Mesendoderm (in vitro differentiated cells): Measurements from ENCODE around the gene CABP4.
A peak's percentile ranks its signal among the peaks of the same experiment; 100 is the strongest.

Source experiments
- DNase-seq: peaks from one replicate; pipeline ENCODE4 v3.0.0; 2013
- H2AK5ac ChIP-seq: 2 replicates; pipeline ENCODE4 v1.6.1; 2013; ENCODE audit warnings: low read length, inconsistent platforms
- H2BK120ac ChIP-seq: 2 replicates; pipeline ENCODE4 v1.6.1; 2013; ENCODE audit warnings: low read depth, mild to moderate bottlenecking, low read length, moderate library complexity, mixed read lengths
- H2BK15ac ChIP-seq: replicated peaks from 2 replicates; pipeline ENCODE4 v1.6.1; 2013; ENCODE audit warnings: low read depth, mild to moderate bottlenecking, moderate library complexity
- H2BK5ac ChIP-seq: 2 replicates; pipeline ENCODE4 v1.6.1; 2013; ENCODE audit warnings: low read length, inconsistent platforms
- H3K18ac ChIP-seq: 2 replicates; pipeline ENCODE4 v1.6.1; 2013; ENCODE audit warnings: mild to moderate bottlenecking, low read length, mixed read lengths
- H3K23ac ChIP-seq: one replicate; pipeline ENCODE4 v1.6.1; 2013; ENCODE audit warnings: low read length
- H3K27ac ChIP-seq: 2 replicates; pipeline ENCODE4 v1.5.1; 2013; ENCODE audit warnings: low read depth, mild to moderate bottlenecking, inconsistent platforms, low read length, moderate library complexity
- H3K27me3 ChIP-seq: 2 replicates; pipeline ENCODE4 v1.6.1; 2013; ENCODE audit warnings: low read length, control low read depth, mild to moderate bottlenecking, inconsistent platforms; ENCODE audit not compliant: insufficient read depth, poor library complexity
- H3K36me3 ChIP-seq: 2 replicates; pipeline ENCODE4 v1.6.1; 2013; ENCODE audit warnings: low read length, inconsistent platforms; ENCODE audit not compliant: control insufficient read depth, insufficient read depth
- H3K4ac ChIP-seq: one replicate; pipeline ENCODE4 v1.6.1; 2013; ENCODE audit warnings: low read depth, mild to moderate bottlenecking, low read length, moderate library complexity
- H3K4me1 ChIP-seq: 2 replicates; pipeline ENCODE4 v1.6.1; 2013; ENCODE audit warnings: low read depth, low read length, inconsistent platforms; ENCODE audit not compliant: control insufficient read depth
- H3K4me2 ChIP-seq: 2 replicates; pipeline ENCODE4 v1.6.1; 2013; ENCODE audit warnings: low read length
- H3K4me3 ChIP-seq: 2 replicates; pipeline ENCODE4 v1.5.1; 2013; ENCODE audit warnings: mild to moderate bottlenecking, low read length
- H3K56ac ChIP-seq: one replicate; pipeline ENCODE4 v1.6.1; 2013; ENCODE audit warnings: low read length
- H3K79me1 ChIP-seq: 2 replicates; pipeline ENCODE4 v1.6.1; 2013; ENCODE audit warnings: low read length, inconsistent platforms
- H3K79me2 ChIP-seq: 2 replicates; pipeline ENCODE4 v1.6.1; 2013; ENCODE audit warnings: mild to moderate bottlenecking, low read length; ENCODE audit not compliant: control insufficient read depth, insufficient read depth
- H3K9ac ChIP-seq: 2 replicates; pipeline ENCODE4 v1.6.1; 2013; ENCODE audit warnings: low read length, inconsistent platforms
- H4K5ac ChIP-seq: one replicate; pipeline ENCODE4 v1.6.1; 2013; ENCODE audit warnings: low read length
- H4K8ac ChIP-seq: one replicate; pipeline ENCODE4 v1.6.1; 2013; ENCODE audit warnings: low read depth, mild to moderate bottlenecking, control low read depth, low read length, moderate library complexity
- WGBS: extraction: QIAGEN DNeasy Blood & Tissue Kit; methylation state at CpG from one replicate; pipeline ENCODE4 v1.1.7; 2013; ENCODE audit warnings: low lambda C conversion rate, missing lambda C conversion rate; ENCODE audit not compliant: insufficient coverage; ENCODE audit errors: extremely low coverage; 5-methylcytosine and 5-hydroxymethylcytosine counted together

CABP4 gene

DNA sequence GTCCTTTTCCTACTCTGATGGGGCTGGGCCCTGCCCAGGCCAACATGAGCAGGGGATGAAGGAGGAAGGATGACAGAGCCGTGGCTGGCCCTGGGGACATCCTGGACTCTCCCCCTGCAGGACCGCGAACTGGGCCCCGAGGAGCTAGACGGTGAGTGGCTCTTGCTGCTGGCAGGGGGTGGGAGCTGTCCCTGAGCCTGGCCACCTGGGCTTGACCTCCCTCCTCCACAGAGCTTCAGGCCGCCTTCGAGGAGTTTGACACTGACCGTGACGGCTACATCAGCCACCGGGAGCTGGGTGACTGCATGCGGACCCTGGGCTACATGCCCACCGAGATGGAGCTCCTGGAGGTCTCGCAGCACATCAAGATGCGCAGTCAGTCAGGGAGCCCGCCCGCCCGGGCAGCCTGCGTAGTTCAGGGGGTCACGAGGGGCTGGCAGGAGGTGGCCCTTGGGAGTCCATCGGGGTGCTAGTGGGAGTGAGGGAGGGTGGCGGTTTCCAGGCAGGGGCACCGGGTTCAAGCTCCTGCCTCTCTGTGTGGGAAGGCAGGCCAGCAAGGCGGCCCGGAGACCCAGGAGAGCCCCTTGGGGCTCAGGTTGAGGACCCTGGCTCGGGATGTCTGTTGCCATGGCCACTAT, 1.0 kb downstream of the CABP4 start:
- Histone ChIP-seq H3K23ac (no peak overlapping the region), H3K79me1 (no peaks in the 10 kb centered on the region), H3K18ac (no peak overlapping the region), H2BK5ac (no peak overlapping the region), H3K79me2 (no peaks in the 10 kb centered on the region), H2BK15ac (no peak overlapping the region), H3K27ac (no peak overlapping the region), H3K27me3 (no peaks in the 10 kb centered on the region), H4K8ac (no peak overlapping the region), H3K4me1 (no peaks in the 10 kb centered on the region), H3K4ac (no peak overlapping the region), H4K5ac (no peak overlapping the region), H2BK120ac (no peak overlapping the region), H2AK5ac (no peak overlapping the region), H3K4me2 (no peak overlapping the region), H3K4me3 (no peak overlapping the region), H3K36me3 (no peaks in the 10 kb centered on the region), H3K9ac (no peak overlapping the region), H3K56ac (no peak overlapping the region)
- WGBS, result no CpG with 5 or more reads among the region's 25 CpGs
- no peak for DNase-seq

DNA sequence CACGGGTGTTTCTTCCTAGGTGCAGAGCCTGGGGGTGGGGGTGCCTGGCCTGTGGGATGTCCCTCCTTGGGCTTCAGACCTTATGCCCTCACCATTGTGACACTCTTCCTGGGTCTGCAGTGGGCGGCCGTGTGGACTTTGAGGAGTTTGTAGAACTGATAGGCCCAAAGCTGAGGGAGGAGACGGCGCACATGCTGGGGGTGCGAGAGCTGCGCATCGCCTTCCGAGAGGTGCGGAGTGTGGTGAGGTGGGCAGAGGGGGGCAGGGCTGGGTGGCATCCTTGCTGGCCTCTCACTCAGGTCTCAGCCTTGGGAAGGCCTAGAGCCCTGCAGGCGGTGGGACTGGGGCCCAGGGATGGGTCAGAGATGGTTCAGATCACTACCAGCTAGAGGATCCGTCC, 2.3 kb downstream of the CABP4 start:
- no peaks in the 10 kb centered on the region for H3K4me1 ChIP-seq
- no peak overlapping the region for H4K8ac ChIP-seq
- H3K9ac ChIP-seq, result no peak overlapping the region
- H3K56ac ChIP-seq, result no peak overlapping the region
- no peak overlapping the region for H2BK120ac ChIP-seq
- H2BK15ac ChIP-seq, result no peak overlapping the region
- no peaks in the 10 kb centered on the region for H3K36me3 ChIP-seq
- H3K4me2 ChIP-seq, result no peak overlapping the region
- WGBS, result no CpG with 5 or more reads among the region's 12 CpGs
- H3K4me3 ChIP-seq, result no peak overlapping the region
- no peak overlapping the region for H3K27ac ChIP-seq
- H3K27me3 ChIP-seq, result no peaks in the 10 kb centered on the region
- no peak overlapping the region for H3K23ac ChIP-seq
- H3K18ac ChIP-seq, result no peak overlapping the region
- H4K5ac ChIP-seq, result no peak overlapping the region
- H3K79me2 ChIP-seq, result no peaks in the 10 kb centered on the region
- H2BK5ac ChIP-seq, result no peak overlapping the region
- DNase-seq, result no peak
- H3K79me1 ChIP-seq, result no peaks in the 10 kb centered on the region
- no peak overlapping the region for H2AK5ac ChIP-seq
- H3K4ac ChIP-seq, result no peak overlapping the region

DNA sequence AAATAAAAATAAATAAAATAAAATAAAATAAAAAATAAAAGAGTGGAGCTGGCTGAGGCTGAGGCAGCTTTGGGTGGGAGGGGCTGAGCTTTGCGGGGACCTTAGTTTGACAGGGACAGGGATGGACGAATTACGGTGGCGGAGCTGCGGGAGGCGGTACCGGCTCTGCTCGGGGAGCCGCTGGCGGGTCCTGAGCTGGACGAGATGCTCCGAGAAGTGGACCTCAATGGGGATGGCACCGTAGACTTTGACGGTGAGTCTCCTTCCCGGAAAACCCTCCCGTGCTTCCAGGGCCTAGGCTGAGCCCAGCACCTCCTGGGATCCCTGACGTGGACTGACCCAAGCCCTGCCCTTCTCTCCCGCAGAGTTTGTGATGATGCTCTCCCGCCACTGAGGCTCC, 3.1 kb downstream of the CABP4 start:
- Histone ChIP-seq H3K4me1 (no peaks in the 10 kb centered on the region), H2BK15ac (no peak overlapping the region), H3K9ac (no peak overlapping the region), H4K8ac (no peak overlapping the region), H4K5ac (no peak overlapping the region), H3K36me3 (no peaks in the 10 kb centered on the region), H3K56ac (no peak overlapping the region), H2AK5ac (no peak overlapping the region), H3K27me3 (no peaks in the 10 kb centered on the region), H3K18ac (no peak overlapping the region), H3K4ac (no peak overlapping the region), H3K79me2 (no peaks in the 10 kb centered on the region), H3K4me2 (no peak overlapping the region), H3K4me3 (no peak overlapping the region), H3K79me1 (no peaks in the 10 kb centered on the region), H3K23ac (no peak overlapping the region), H2BK5ac (no peak overlapping the region), H3K27ac (no peak overlapping the region), H2BK120ac (no peak overlapping the region)
- DNase-seq, result no peak
- WGBS, result no CpG with 5 or more reads among the region's 19 CpGs

DNA sequence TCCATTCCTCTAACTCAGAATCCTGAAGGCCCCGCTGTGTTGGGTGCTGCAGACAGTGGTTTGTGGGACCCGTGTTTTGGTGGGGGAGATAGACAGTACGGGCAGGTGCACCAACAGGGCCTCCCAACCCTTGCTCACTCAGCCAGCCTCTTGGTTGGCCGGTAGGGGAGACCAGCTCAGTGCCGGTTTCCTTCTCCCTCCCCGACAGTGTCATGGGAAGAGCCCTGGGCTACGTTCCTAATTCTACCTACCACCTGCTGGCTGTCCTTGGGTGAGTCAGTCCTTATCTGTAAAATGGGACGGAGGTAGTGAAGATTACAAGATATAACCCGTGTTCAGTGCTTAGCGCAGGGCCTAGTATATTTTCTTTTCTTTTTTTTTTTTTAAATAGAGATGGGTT, 8.0 kb downstream of the CABP4 start:
- H3K23ac ChIP-seq, result no peak overlapping the region
- H3K27ac ChIP-seq, result no peak overlapping the region

DNA sequence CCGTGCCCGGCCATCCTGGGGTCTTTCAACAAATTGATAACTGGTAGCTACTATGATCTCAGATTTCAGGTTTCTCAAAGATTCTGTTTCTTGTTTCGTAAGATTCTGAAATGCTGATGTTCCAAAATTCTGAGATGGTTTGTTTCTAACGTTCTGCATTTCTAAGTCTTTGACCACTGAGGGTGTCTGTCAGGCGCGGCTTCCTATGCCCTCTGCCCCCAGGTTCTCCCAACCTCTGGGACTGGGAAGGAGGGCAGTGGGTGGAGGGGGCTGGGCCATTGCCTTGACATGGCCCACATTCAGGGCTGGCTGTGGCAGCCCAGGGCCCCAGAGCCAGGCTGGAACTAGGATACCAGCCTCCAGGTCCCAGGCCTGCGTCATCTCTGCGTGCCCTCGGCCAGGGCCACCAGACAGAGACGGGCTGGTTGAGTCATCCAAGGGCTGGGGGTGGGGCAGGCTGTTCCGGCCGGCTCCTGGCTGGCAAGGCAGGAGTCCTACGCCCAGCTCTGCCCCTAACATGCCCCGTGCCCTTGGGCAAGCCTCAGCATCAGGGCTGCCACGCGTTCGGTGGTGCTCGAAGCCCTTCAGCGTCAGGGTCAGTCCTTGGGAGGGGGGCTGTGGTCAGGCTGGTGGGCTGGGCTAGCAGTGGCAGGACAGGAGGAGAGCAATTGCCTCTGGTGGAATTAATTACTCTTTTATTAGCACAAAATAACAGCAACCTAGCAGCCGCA, 8.7 kb downstream of the CABP4 start:
- Histone ChIP-seq H2AK5ac (peak overlapping the region; percentile 96), H3K4ac (peak overlapping the region; percentile 20), H3K36me3 (no peaks in the 10 kb centered on the region), H3K79me1 (peaks cover 2% of the 10 kb centered on the region), H4K8ac (peak overlapping the region; percentile 44), H3K4me3 (no peak overlapping the region), H3K4me2 (no peak overlapping the region), H3K27ac (no peak overlapping the region), H3K9ac (peak overlapping the region; percentile 62), H3K79me2 (no peaks in the 10 kb centered on the region), H2BK15ac (no peak overlapping the region), H3K18ac (no peak overlapping the region), H4K5ac (no peak overlapping the region), H3K4me1 (peaks cover 3% of the 10 kb centered on the region), H3K27me3 (no peaks in the 10 kb centered on the region), H3K23ac (no peak overlapping the region), H2BK5ac (no peak overlapping the region), H2BK120ac (no peak overlapping the region), H3K56ac (peak overlapping the region; percentile 77)
- WGBS, result no CpG with 5 or more reads among the region's 20 CpGs
- DNase-seq, result no peak

More for the DNA sequence above, 8.0 kb downstream of the CABP4 start:
- no peak overlapping the region for H2BK15ac ChIP-seq
- H3K56ac ChIP-seq, result no peak overlapping the region
- no peak overlapping the region for H2BK5ac ChIP-seq
- no peak overlapping the region for H2AK5ac ChIP-seq
- no peak overlapping the region for H2BK120ac ChIP-seq
- H3K79me2 ChIP-seq, result no peaks in the 10 kb centered on the region
- H3K9ac ChIP-seq, result no peak overlapping the region
- H3K36me3 ChIP-seq, result no peaks in the 10 kb centered on the region
- H3K18ac ChIP-seq, result no peak overlapping the region
- no peak overlapping the region for H3K4me2 ChIP-seq
- H3K4ac ChIP-seq, result no peak overlapping the region
- no peak overlapping the region for H4K5ac ChIP-seq
- no peak overlapping the region for H4K8ac ChIP-seq
- no peaks in the 10 kb centered on the region for H3K27me3 ChIP-seq
- peaks cover 1% of the 10 kb centered on the region for H3K4me1 ChIP-seq
- no peak overlapping the region for H3K4me3 ChIP-seq
- no CpG with 5 or more reads among the region's 10 CpGs for WGBS
- H3K79me1 ChIP-seq, result peaks cover under 1% of the 10 kb centered on the region
- no peak for DNase-seq
